Measurements from ENCODE around the gene RS1.

The RS1 gene

GRCh38 chrX:18598413-18598812 is 73.5 kb downstream of the RS1 start:
- Mint-ChIP-seq H3K4me1 (ENCODE audit: low read depth) (no peaks in the 10 kb centered on the region), H3K27me3 (peaks cover 9% of the 10 kb centered on the region), H3K27ac (no peak overlapping the region), H3K4me3 (no peak overlapping the region), H3K36me3 (ENCODE audit: low read depth) (no peaks in the 10 kb centered on the region), H3K9me3 (no peaks in the 10 kb centered on the region)
- DNase-seq: no peak

- H3K4me3 Mint-ChIP-seq: no peak overlapping the region
These were observed 75.8 kb downstream of the RS1 start for GRCh38 chrX:18596096-18596495.

GRCh38 chrX:18594079-18594478 is 77.8 kb downstream of the RS1 start:
- no peak overlapping the region for H3K4me3 Mint-ChIP-seq
- H3K27me3 Mint-ChIP-seq: peaks cover 5% of the 10 kb centered on the region
- DNase-seq: no peak
- H3K36me3 Mint-ChIP-seq (ENCODE audit: low read depth): peaks cover 5% of the 10 kb centered on the region
- H3K4me1 Mint-ChIP-seq (ENCODE audit: low read depth): no peaks in the 10 kb centered on the region
- H3K27ac Mint-ChIP-seq: no peak overlapping the region
- no peaks in the 10 kb centered on the region for H3K9me3 Mint-ChIP-seq

More at GRCh38 chrX:18596096-18596495, 75.8 kb downstream of the RS1 start:
- Mint-ChIP-seq H3K36me3 (ENCODE audit: low read depth) (no peaks in the 10 kb centered on the region), H3K4me1 (ENCODE audit: low read depth) (no peaks in the 10 kb centered on the region), H3K27me3 (peaks cover 5% of the 10 kb centered on the region), H3K9me3 (no peaks in the 10 kb centered on the region), H3K27ac (no peak overlapping the region)
- DNase-seq: no peak

GRCh38 chrX:18591834-18592233 is 80.1 kb downstream of the RS1 start:
- Mint-ChIP-seq H3K9me3 (no peaks in the 10 kb centered on the region), H3K4me1 (ENCODE audit: low read depth) (no peaks in the 10 kb centered on the region), H3K27ac (no peak overlapping the region), H3K4me3 (no peak overlapping the region), H3K36me3 (ENCODE audit: low read depth) (peaks cover 11% of the 10 kb centered on the region), H3K27me3 (peaks cover 2% of the 10 kb centered on the region)
- no peak for DNase-seq

All from activated T-cell treated with anti-CD3 and anti-CD28 coated beads, Interleukin-2, amount 50 U/mL, for 24 hours (primary cell).